PC-9 (cell line): Measurements from ENCODE around the gene IL1RAP. TPM values are rescaled to one million over a fixed set of nuclear protein-coding genes. Genes with fewer than 3 reads are reported as not detected.
A peak's percentile ranks its signal among the peaks of the same experiment; 100 is the strongest.
"Not testable (repeated sequence)": the region's sequence is repeated elsewhere in the genome, so short reads cannot be mapped to it uniquely, and the experiment has no call there.

Source experiments
- Bru-seq: library from RNA; stranded (reverse); fragments of 400-500 nt; gene quantifications from one replicate; lab custom pipeline; 2021; lab: Mats Ljungman, UMichigan
- BruChase-seq, 2 experiments: library from RNA; stranded (reverse); fragments of 400-500 nt; gene quantifications; one replicate each; lab custom pipeline; 2021; lab: Mats Ljungman, UMichigan
- BruUV-seq: library from RNA; stranded (reverse); fragments of 400-500 nt; replicated peaks from 2 replicates; lab custom pipeline; 2021; lab: Mats Ljungman, UMichigan
- CTCF ChIA-PET: fragments of 300-600 bp; sonication (Branson Sonifier 250); formaldehyde crosslinking; loops from one replicate; lab custom pipeline; 2022; ENCODE audit warnings: antibody characterized with exemption; lab: Charles Lee
- POLR2A ChIA-PET: fragments of 300-600 bp; sonication (Branson Sonifier 250); formaldehyde crosslinking; loops from one replicate; lab custom pipeline; 2022; ENCODE audit warnings: antibody characterized with exemption; ENCODE audit not compliant: unreplicated experiment; lab: Charles Lee
- DNase-seq, 2 experiments: peaks; one replicate each; pipeline versions ENCODE4 v3.0.0 to v3.0.0-alpha.2; 2015 to 2022; ENCODE audit warnings: mixed read lengths in 1 of 2
- H2AFZ ChIP-seq: fragments of 200-600 bp; sonication (generic); 2 replicates; pipeline ENCODE4 v1.8.1; 2017; ENCODE audit warnings: antibody characterized with exemption
- H3F3A ChIP-seq: fragments of 200-600 bp; sonication (generic); 2 replicates; pipeline ENCODE4 v1.8.1; 2017; ENCODE audit warnings: antibody characterized with exemption, mild to moderate bottlenecking, low read depth; ENCODE audit not compliant: insufficient read depth
- H3K27ac ChIP-seq: fragments of 200-600 bp; sonication (generic); 2 replicates; pipeline ENCODE4 v1.6.1; 2016; ENCODE audit warnings: mixed run types
- H3K27me3 ChIP-seq: fragments of 200-600 bp; sonication (generic); 2 replicates; pipeline ENCODE4 v1.6.1; 2016; ENCODE audit warnings: low read depth, mixed run types; ENCODE audit not compliant: insufficient read depth
- H3K36me3 ChIP-seq: fragments of 200-600 bp; sonication (generic); 2 replicates; pipeline ENCODE4 v1.6.1; 2016; ENCODE audit warnings: low read depth, mixed run types
- H3K4me1 ChIP-seq: fragments of 200-600 bp; sonication (generic); replicated peaks from 2 replicates; pipeline ENCODE4 v1.6.1; 2016; ENCODE audit warnings: mixed run types; ENCODE audit not compliant: insufficient read depth
- H3K4me2 ChIP-seq: fragments of 200-600 bp; sonication (generic); 2 replicates; pipeline ENCODE4 v1.6.1; 2017; ENCODE audit warnings: mixed run types
- H3K4me3 ChIP-seq: fragments of 200-600 bp; sonication (generic); 2 replicates; pipeline ENCODE4 v1.6.1; 2016; ENCODE audit warnings: mixed run types
- H3K79me2 ChIP-seq: fragments of 200-600 bp; sonication (generic); 2 replicates; pipeline ENCODE4 v1.6.1; 2017; ENCODE audit warnings: low read depth, mixed run types
- H3K9me2 ChIP-seq: fragments of 200-600 bp; sonication (generic); 2 replicates; pipeline ENCODE4 v1.8.1; 2017; ENCODE audit warnings: mild to moderate bottlenecking; ENCODE audit not compliant: insufficient read depth
- H3K9me3 ChIP-seq: fragments of 200-600 bp; sonication (generic); 2 replicates; pipeline ENCODE4 v1.8.1; 2016; ENCODE audit warnings: low read depth; ENCODE audit not compliant: insufficient read depth
- H4K20me1 ChIP-seq: fragments of 200-600 bp; sonication (generic); 2 replicates; pipeline ENCODE4 v1.8.1; 2017; ENCODE audit not compliant: insufficient read depth
- EZH2 ChIP-seq: fragments of 200-600 bp; sonication (generic); IDR thresholded peaks from 2 replicates; pipeline ENCODE4 v1.8.0; 2017; ENCODE audit warnings: antibody characterized with exemption, low read depth
- intact Hi-C: fragments of 100-400 bp; cut with micrococcal nuclease; formaldehyde crosslinking; loops from one replicate; pipeline ENCODE4 v1.10.0; 2022; ENCODE audit not compliant: unreplicated experiment
- long read RNA-seq: library from polyadenylated mRNA; stranded (forward); transcript quantifications from one replicate; pipeline ENCODE4 v2.0.0, GENCODE V29; 2022
- total RNA-seq: library from RNA; stranded (reverse); gene quantifications from 2 replicates; pipeline ENCODE4 v1.2.3, GENCODE V29; 2021
- TF ChIP-seq, protein P1 (sequence below): fragments of 200-600 bp; sonication (generic); conservative IDR thresholded peaks from 2 replicates; pipeline ENCODE4 v1.6.1; 2017; ENCODE audit warnings: mixed run types, antibody characterized with exemption, mild to moderate bottlenecking, moderate library complexity

Gene IL1RAP
- total RNA-seq (8.4 and 13.3 TPM in 2 replicates), Bru-seq, nascent RNA (percentile 70 among the genes with signal in this experiment), BruChase-seq, experiment 1, labeled RNA remaining after a 2-hour chase (percentile 78 among the genes with signal in this experiment), BruChase-seq, experiment 2, labeled RNA remaining after a 6-hour chase (percentile 54 among the genes with signal in this experiment)
- long read RNA-seq, partial matches to known transcripts: 0 of 10 reads
- long read RNA-seq, other reads (novel, unspliced or antisense): 4 of 10 reads

GRCh38 chr3:190513409-190514370, at the start of gene IL1RAP:
IL1RAP (plus strand) TSS chr3:190514085; CDS start chr3:190564290, 50,205 bp downstream.
- Histone ChIP-seq H3K4me1 (peaks cover 27% of the 10 kb centered on the region), H3K4me3 (peak within 1 kb of the TSS; percentile 80), H3K9me3 (no peaks in the 10 kb centered on the region), H3F3A (peaks cover 16% of the 10 kb centered on the region; the same call in 1 of the 2 replicates), H3K4me2 (peak within 1 kb of the TSS; percentile 88), H3K9me2 (no peaks in the 10 kb centered on the region), H3K27me3 (no peaks in the 10 kb centered on the region), H3K36me3 (no peaks in the 10 kb centered on the region), H4K20me1 (no peaks in the 10 kb centered on the region), H3K27ac (peak within 1 kb of the TSS; percentile 41), H2AFZ (peak within 1 kb of the TSS; percentile 97), H3K79me2 (no peaks in the 10 kb centered on the region)
- intact Hi-C loops: loop anchor here (1.0 to 10.0 kb wide), 10 partner anchors 20 to 724 kb away; partner anchors contain the start of gene CLDN1
- no peak for TF ChIP-seq EZH2
- TF ChIP-seq, protein P1, sequence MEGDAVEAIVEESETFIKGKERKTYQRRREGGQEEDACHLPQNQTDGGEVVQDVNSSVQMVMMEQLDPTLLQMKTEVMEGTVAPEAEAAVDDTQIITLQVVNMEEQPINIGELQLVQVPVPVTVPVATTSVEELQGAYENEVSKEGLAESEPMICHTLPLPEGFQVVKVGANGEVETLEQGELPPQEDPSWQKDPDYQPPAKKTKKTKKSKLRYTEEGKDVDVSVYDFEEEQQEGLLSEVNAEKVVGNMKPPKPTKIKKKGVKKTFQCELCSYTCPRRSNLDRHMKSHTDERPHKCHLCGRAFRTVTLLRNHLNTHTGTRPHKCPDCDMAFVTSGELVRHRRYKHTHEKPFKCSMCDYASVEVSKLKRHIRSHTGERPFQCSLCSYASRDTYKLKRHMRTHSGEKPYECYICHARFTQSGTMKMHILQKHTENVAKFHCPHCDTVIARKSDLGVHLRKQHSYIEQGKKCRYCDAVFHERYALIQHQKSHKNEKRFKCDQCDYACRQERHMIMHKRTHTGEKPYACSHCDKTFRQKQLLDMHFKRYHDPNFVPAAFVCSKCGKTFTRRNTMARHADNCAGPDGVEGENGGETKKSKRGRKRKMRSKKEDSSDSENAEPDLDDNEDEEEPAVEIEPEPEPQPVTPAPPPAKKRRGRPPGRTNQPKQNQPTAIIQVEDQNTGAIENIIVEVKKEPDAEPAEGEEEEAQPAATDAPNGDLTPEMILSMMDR: no peak; the same call in none of the 2 replicates
- ChIA-PET POLR2A (interaction anchor here (0.5 to 0.7 kb wide), 3 partner anchors 64 to 79 kb away, joined by 3 to 9 read pairs (median 4); no protein-coding TSS in a partner anchor), CTCF (interaction anchor here (0.6 to 0.8 kb wide), 4 partner anchors 49 to 187 kb away, joined by 3 to 9 read pairs (median 3); no protein-coding TSS in a partner anchor)
- peak; percentile 88 to 96 for DNase-seq
- BruUV-seq: TSS peak; percentile 94

DNA sequence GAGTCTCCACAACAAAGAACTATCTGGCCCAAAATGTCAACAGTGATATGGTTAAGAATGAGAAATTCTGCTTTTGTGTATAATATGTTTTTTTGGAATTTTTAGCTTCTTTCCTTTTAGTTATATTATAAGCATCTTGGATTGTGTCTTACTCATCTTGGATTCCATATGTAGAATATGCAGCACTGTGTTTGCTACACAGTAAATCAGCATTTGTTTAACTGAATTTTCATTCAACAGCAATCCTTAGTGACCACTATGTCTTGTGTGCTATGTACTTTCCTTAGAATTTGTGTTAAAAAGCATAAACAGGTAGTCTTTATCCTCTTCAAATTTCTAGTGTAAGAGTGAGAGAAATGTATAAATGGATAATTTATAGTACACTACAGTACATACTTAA, 46.0 kb upstream of the IL1RAP start:
- no peaks in the 10 kb centered on the region for H4K20me1 ChIP-seq
- no peak for TF ChIP-seq EZH2
- TF ChIP-seq, protein P1: no peak
- H3K4me3 ChIP-seq: no peak overlapping the region
- H3K4me1 ChIP-seq: no peaks in the 10 kb centered on the region
- H3K27ac ChIP-seq: no peak overlapping the region
- ChIA-PET CTCF (no interaction called here), POLR2A (no interaction called here)
- peaks cover 8% of the 10 kb centered on the region for H3K9me3 ChIP-seq
- no peaks in the 10 kb centered on the region; the same call in none of the 2 replicates for H3K9me2 ChIP-seq
- no peak overlapping the region for H2AFZ ChIP-seq
- intact Hi-C loops: loop anchor here (5.0 kb wide), 1 partner anchor 34 kb away; no protein-coding TSS in a partner anchor
- H3K36me3 ChIP-seq: no peaks in the 10 kb centered on the region
- no peaks in the 10 kb centered on the region for H3K27me3 ChIP-seq
- no peaks in the 10 kb centered on the region for H3F3A ChIP-seq
- H3K4me2 ChIP-seq: no peak overlapping the region
- H3K79me2 ChIP-seq: no peaks in the 10 kb centered on the region
- no TSS peak for BruUV-seq
- no peak for DNase-seq

GRCh38 chr3:190473261-190473660, 40.6 kb upstream of the IL1RAP start:
- H3K9me2 ChIP-seq, H3K27ac ChIP-seq, BruUV-seq, H3K36me3 ChIP-seq, H3K4me3 ChIP-seq, intact Hi-C loops, H3K79me2 ChIP-seq, DNase-seq, H3K4me1 ChIP-seq, POLR2A ChIA-PET, H4K20me1 ChIP-seq, H3K27me3 ChIP-seq, H2AFZ ChIP-seq, CTCF ChIA-PET, H3F3A ChIP-seq, H3K4me2 ChIP-seq: not testable (repeated sequence)
- H3K9me3 ChIP-seq: peaks cover 10% of the 10 kb centered on the region
